GM08714 (cell line): ENCODE data around the gene MAD1L1.

Experiments used
- H3K4me3 ChIP-seq: fragments of 200-500 bp; sonication (Bioruptor generic); 2 replicates; pipeline ENCODE4 v1.5.1; 2014; ENCODE audit warnings: mild to moderate bottlenecking, low read length, inconsistent platforms
- ZNF274 ChIP-seq: IDR thresholded peaks from 2 replicates; pipeline ENCODE4 v1.6.1; 2012; ENCODE audit warnings: mild to moderate bottlenecking, low read depth, low read length

The MAD1L1 gene

DNA sequence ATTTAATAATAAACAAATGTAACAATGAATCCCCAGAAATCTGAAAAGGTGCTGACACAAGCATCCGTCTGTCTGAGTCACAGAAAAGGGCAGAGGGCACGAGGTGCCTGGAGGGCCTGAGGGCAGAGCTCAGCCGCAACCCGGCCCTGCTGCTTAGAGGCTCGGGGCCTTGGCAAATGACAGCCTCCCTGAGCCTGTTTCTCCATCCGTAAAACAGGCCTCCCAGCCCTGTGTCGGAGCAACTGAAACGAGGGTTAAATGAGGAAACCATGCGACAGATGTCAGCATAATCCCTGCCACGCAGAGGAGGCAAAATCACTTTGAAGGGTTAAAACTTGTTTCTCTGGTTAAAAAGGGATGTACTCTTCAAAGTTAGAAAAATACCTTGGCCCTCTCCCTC, 34.2 kb upstream of the MAD1L1 start:
- H3K4me3 ChIP-seq, result no peak overlapping the region
- TF ChIP-seq ZNF274, result no peak

DNA sequence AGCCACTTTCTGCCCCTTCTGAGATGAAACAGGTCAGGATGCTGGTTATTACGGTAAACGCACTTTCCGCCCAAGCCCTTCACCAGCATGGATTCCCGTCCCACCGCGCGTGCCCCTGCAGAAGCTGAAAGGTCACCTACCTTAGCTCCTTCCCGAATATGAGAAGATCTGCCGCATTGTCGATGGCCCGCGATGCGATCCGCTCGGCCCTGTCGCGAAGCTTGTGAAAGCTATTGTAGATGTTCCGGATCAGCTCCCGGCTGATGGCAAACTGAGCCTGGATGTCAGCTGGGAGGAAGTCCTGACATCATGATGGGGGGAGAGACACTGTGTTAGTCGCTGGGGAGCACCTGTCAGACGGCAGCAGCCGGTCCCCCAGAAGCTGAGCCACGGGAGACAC, 31.4 kb upstream of the MAD1L1 start:
- TF ChIP-seq ZNF274, result no peak
- H3K4me3 ChIP-seq, result no peak overlapping the region

DNA sequence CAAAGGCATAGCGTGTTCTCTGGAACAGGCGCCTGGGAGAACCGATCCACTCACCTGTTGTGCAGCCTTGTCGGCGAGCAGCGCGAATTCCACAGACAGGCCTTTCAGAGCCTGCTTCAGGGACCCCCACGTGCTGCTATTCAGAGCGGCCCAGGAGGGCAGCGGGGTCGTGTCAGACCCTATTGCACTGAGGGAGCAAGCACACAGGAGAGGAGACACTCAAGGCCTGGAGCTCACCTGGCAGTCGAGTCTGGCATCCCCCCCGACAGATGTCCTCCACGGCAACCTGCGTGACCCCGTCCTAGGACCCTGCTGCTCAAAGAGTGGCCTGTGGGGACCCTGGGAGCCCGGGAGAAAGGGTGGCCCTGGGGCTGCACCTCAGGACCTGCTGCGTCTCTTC, 30.4 kb upstream of the MAD1L1 start:
- no peak for TF ChIP-seq ZNF274
- no peak overlapping the region for H3K4me3 ChIP-seq

DNA sequence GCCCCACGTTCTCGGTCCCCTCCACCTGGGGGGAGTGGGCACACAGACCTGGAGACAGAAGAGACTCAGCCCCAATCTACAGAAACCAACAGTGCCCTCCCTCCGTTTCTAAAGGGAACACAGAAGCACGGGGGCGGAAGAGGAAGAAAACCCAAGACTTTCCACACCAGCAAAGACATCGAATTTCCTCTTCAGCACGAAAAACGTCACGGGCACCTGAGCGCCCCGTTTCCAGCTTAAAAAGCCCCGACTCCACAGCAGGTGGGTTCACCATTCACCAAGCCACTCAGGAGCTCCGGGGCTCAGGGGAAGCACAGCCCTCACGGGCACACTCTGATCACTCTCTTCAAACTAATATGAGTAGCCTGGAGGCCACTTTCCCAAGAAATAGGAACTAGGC, 28.9 kb upstream of the MAD1L1 start:
- no peak for TF ChIP-seq ZNF274

DNA sequence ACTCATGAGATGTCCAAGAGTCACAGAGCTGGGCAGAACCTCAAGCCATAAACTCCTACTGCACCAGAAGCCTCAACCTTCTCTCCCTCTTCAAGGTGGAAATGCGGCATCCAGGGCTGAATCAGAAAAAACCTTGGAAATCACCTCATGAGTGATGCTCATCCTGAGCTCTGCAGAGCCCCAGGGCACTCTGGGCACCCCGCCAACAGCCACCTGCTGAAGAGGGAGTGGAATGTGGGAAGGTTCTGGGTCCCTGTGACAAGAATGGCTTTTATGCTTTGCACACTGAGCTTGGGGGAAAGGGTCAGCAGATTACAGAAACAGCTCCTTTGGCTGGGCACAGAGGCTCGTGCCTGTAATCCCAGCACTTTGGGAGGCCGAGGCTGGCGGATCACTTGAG, 28.1 kb upstream of the MAD1L1 start:
- TF ChIP-seq ZNF274, result no peak

More for the DNA sequence above, 28.9 kb upstream of the MAD1L1 start:
- H3K4me3 ChIP-seq, result no peak overlapping the region; the same call in 1 of the 2 replicates

DNA sequence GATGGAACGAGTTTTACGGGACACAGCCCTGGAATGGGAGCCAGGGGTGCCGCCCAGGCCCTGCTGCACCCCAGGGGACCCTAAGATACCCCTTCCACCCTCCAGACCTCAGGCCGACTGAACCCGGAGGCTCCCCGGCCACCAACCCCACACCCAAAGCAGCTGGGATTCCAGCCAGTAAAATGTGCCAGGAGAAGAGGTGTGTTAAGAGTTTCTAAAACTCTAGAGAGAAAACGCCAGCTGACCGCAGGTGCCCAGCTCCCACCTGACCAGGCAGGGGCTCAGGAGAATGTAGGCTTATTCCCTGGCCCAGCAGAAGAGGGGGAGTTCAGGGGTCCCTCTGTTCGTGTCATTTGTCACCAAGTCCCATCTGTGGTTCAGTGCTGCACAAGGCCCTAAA, 26.7 kb upstream of the MAD1L1 start:
- H3K4me3 ChIP-seq, result no peak overlapping the region
- no peak for TF ChIP-seq ZNF274

More for the DNA sequence above, 28.1 kb upstream of the MAD1L1 start:
- no peak overlapping the region for H3K4me3 ChIP-seq

DNA sequence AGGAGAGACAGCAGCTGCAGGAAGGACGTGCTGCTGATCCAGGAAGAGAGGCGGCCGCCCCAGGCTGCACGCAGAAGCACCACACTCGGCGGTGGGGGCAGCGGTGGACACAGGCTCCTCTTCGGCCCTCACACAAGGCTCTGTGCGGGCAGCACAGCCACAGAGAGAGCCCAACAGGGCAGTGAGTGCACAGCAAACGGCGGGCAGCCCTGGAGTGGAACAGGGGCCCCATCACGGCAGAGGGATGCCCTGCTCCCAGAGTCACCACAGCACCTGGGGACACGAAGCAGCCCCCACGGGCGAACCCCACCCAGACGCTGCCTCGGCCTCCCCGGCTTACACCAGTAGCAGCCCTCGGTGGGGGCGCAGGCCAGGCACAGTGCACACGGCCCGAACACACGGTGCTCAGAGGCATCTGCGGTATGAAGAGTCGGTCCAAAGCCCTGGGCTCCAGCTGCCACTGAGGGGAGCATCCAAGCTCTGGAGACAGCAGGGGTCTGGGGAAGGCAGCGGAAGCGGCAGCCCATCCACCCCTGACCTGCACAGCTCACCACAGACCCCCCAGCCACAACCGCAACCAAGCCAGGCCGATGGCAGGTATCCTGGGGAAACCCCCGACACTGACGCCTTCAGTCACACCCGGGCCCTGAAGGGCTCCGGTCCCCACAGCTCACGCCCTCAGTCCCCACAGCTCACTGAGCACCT, 26.1 kb upstream of the MAD1L1 start:
- H3K4me3 ChIP-seq, result no peak overlapping the region
- TF ChIP-seq ZNF274, result no peak

DNA sequence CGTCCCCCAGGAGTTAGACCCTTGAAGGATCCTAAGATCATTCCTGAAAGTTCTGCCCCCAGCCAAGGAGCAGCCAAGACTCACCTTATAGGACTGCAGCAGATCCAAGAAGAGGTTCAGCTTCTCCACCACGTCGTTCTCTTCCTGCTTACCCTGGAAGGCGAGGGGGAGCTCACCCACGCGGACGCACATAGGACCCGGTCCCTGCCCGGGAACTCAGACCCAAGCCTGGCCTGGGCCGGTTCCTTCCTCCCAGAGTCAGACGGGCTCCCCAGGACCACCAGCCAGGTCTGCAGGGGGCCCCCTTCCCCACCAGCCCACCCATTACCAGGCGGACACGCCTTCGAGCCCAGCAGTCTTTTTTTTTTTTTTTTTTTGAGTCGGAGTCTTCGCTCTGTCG, 24.9 kb upstream of the MAD1L1 start:
- H3K4me3 ChIP-seq, result no peak overlapping the region
- TF ChIP-seq ZNF274, result no peak

DNA sequence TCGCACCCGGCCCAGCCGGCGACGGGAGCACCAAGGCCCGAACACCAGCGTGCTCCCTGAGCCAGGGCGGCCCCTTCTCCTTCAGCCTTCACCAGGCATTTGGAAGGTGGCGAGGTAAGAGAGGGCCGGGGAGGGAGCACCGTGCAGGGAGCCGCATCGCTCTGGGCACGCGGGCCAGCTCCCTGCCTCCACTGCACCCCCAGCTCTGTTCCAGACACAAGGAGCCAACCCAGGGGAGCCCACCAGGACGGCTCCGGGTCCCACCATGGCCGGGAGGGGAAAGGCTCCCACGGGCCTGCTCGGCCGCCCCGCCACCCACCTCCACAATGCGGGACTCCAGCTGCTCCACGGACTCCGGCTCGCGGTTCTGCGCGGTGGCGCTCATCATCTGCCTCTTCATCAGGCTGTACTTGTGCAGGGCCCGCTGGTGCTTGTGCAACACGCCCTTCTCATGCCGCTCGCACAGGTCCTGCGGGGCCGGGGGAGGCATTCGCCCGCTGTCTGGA, 24.4 kb upstream of the MAD1L1 start:
- no peak overlapping the region for H3K4me3 ChIP-seq
- TF ChIP-seq ZNF274, result no peak

DNA sequence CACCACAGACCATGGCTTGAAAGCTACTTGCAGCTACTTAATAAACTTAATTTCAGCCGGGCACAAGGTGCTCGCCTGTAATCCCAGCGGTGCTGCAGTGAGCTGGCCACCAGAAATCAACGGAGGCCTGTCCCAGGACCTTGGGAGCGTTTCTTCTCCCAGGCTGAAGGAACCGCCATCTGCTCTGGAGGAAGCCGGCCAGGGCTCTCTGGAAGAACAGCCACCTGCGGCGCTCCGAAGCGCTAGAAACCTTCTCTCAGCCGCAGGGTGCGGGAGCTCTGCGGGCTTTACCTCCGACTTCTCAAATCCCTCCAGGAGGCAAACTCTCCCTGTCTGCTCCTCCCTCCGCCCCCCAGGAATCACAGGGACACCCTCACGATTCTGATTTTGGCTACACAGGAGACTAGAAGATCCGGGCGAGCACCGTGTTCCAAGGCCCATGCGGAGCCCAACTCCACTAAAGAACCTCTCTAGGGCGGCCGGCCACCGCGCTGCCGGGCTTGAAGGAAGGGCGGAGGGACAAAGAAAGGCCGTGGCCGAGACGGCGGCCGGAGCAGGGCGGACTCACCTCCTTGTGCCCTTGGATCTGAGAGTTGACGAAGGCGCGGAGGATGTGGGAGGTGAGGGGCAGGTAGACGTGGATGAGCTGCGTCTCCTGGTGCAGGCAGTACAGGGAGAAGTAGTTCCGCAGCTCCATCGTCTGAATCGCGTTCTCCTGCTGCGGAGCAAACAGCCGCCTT, 23.7 kb upstream of the MAD1L1 start:
- no peak for TF ChIP-seq ZNF274
- no peak overlapping the region for H3K4me3 ChIP-seq

DNA sequence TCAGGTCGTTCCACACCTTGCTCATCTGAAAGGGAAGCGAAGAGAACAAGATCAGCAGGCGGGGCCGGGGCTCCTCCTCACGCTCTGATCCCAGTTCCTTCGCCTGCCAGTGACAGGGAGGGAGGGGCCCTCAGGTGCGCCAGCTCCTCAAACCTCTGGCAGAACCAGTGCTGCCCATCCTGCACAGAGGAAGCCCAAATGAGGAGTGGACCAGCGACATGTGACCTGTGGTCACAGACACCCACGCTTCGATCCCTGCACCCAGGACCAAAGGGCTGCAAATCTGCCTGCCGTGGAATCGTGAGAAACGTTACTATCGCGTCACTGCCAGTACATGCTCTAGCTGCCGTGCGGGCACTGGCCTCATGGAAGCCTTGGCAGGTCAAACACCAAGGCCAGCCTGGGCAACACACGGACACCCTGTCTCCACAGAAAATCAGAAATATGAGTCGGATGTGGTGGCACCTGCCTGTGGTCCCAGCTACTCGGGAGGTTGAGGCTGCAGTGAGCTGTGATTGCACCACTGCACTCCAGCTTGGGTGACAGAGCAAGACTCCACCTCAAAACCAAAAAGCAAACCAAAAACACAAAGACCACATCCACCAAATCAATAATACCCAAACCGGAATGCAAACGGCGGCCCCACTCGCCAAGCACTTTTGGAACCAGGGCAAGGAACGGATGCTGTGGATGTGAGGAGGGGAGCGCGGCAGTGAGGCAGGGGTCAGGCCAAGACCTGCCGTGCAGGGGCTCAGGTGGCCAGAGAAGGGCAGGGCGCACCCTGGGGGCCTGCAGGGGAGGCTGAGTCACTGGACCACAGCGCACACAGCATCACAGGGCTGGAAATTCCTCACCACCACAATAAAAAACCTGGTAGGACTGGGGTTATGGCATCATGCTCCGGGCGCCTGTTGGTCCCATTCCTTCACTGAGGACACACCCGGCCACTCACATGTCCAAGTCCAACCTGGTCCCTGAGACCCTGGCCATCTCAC, 22.7 kb upstream of the MAD1L1 start:
- no peak for TF ChIP-seq ZNF274
- H3K4me3 ChIP-seq, result no peak overlapping the region

DNA sequence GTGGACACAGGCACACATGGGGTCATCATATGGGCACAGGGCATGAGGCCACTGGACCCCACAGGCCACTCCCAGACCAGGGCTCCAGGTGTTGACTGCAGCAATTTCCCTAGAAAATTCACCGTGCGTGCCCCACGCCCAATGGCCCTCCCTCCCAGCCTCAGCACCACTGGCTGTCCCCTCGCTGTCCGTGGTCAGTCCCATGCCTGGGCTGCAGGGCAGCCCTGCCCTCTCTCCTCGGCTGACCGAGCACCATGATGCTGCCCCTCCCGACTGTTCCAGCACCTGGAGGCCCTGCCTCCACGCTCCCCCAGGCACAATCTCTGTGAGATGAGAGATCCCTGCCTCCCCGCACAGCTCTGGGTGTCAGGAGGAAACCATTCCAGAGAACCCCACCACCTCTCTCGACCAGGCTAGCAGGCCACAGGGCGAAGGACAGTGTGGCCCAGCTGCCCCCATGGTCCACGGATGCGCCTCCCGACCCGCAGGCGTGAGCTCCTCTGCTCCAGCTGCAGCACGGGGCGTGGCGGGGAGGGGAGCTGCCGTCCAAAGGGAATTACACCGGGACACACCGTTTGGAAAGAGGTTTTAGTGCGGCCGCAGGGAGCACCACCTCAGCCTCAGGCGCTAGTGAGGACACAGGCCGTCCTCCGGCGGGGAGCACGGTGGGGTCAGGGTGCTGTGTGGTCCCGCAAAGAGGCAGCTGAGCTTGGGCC, 21.8 kb upstream of the MAD1L1 start:
- H3K4me3 ChIP-seq, result no peak overlapping the region
- no peak for TF ChIP-seq ZNF274

DNA sequence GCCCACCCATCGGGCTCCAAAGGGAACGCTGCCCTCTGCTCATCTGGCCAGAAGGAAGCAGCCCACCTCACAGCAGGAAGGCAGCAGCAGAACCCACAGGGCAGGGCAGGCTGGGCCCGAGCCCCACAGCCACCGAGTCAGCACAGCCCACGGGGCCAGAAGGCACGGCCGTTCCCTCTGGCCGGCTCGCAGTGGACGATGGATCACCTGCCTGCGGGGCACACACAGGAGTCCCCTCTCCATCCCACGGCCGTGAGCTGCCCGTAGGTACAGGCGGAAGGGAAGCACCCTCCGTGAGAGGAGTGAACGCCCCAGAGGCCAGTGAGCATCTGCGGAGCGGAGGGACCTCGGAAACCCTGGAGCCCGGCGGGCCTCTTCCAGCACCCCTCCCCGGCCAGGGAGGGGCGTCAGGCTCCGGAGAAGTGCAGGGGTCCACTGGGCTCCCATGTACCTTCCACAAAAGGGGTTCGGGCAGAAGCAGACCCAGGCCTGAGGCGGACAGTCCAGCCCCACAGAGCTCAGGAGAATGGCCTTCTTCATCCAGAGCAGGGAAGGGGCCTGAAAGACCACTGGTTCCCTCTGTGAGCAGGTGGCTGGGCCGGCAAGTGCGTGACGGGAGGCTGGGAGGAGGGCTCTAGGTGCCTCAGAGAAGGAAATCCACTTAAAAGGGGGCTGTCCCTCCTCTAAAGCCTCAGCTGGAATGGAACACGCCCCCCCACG, 20.9 kb upstream of the MAD1L1 start:
- H3K4me3 ChIP-seq, result no peak overlapping the region
- no peak for TF ChIP-seq ZNF274
